HL-60 (cell line): Measurements from ENCODE around the gene SCRG1.

Experiments
- DNase-seq, 2 experiments: peaks; one replicate each; pipeline ENCODE4 v3.0.0-alpha.2; 2010 to 2020; ENCODE audit warnings: low read depth in 1 of 2, low spot score in 1 of 2
- H3K27ac ChIP-seq: fragments of 250-450 bp; sonication (Bioruptor Pico); replicated peaks from 2 replicates; pipeline ENCODE4 v1.5.1; 2020; ENCODE audit warnings: mild to moderate bottlenecking, moderate library complexity
- H3K27me3 ChIP-seq: fragments of 250-450 bp; sonication (Bioruptor Pico); 2 replicates; pipeline ENCODE4 v1.5.1; 2021; ENCODE audit warnings: mild to moderate bottlenecking, moderate library complexity; ENCODE audit not compliant: insufficient read depth, poor library complexity, severe bottlenecking
- H3K4me3 ChIP-seq: replicated peaks from 2 replicates; pipeline ENCODE4 v1.5.1; 2011; ENCODE audit warnings: mild to moderate bottlenecking, control low read depth, low read length; ENCODE audit not compliant: insufficient read depth
- CTCF ChIP-seq: IDR thresholded peaks from one replicate; pipeline ENCODE4 v1.5.1; 2011; ENCODE audit warnings: low read length, control low read depth, inconsistent platforms; ENCODE audit not compliant: insufficient read depth
- GABPA ChIP-seq: IDR thresholded peaks from 2 replicates; pipeline ENCODE4 v1.6.1; 2012; ENCODE audit warnings: low read depth
- POLR2AphosphoS5 ChIP-seq: IDR thresholded peaks from 2 replicates; pipeline ENCODE4 v1.6.1; 2012; ENCODE audit warnings: low read depth
- SPI1 ChIP-seq: IDR thresholded peaks from 2 replicates; pipeline ENCODE4 v1.6.1; 2012; ENCODE audit warnings: low read depth, mild to moderate bottlenecking, borderline replicate concordance
- TF ChIP-seq, protein P1 (sequence below): IDR thresholded peaks from 2 replicates; pipeline ENCODE4 v1.6.1; 2012; ENCODE audit warnings: low read depth; ENCODE audit not compliant: insufficient replicate concordance

The SCRG1 gene

DNA sequence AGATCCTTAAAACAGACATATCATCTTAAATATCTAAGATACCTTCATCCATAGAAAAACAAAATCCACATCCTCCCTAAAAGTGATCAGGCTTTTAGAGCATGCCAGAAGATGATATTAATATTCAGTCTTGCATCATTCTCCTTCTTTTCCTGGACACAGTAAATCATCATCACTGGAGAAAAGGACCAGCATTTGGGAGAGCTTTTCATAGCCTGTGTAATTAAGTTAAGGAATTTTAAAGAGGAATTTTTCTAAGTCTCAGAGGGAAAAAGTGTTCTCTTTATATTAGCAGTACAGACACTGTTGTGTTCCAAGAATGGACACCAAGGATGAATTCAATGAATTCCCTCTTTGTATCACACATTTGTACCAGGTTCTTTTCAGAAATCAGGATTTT lies 696 bp downstream of the SCRG1 start:
- TF ChIP-seq SPI1 (no peak), POLR2AphosphoS5 (no peak), CTCF (no peak), GABPA (no peak)
- TF ChIP-seq, protein P1, sequence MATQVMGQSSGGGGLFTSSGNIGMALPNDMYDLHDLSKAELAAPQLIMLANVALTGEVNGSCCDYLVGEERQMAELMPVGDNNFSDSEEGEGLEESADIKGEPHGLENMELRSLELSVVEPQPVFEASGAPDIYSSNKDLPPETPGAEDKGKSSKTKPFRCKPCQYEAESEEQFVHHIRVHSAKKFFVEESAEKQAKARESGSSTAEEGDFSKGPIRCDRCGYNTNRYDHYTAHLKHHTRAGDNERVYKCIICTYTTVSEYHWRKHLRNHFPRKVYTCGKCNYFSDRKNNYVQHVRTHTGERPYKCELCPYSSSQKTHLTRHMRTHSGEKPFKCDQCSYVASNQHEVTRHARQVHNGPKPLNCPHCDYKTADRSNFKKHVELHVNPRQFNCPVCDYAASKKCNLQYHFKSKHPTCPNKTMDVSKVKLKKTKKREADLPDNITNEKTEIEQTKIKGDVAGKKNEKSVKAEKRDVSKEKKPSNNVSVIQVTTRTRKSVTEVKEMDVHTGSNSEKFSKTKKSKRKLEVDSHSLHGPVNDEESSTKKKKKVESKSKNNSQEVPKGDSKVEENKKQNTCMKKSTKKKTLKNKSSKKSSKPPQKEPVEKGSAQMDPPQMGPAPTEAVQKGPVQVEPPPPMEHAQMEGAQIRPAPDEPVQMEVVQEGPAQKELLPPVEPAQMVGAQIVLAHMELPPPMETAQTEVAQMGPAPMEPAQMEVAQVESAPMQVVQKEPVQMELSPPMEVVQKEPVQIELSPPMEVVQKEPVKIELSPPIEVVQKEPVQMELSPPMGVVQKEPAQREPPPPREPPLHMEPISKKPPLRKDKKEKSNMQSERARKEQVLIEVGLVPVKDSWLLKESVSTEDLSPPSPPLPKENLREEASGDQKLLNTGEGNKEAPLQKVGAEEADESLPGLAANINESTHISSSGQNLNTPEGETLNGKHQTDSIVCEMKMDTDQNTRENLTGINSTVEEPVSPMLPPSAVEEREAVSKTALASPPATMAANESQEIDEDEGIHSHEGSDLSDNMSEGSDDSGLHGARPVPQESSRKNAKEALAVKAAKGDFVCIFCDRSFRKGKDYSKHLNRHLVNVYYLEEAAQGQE, result no peak

GRCh38 chr4:173397604-173398003 lies 1.3 kb downstream of the SCRG1 start:
- no peaks in the 10 kb centered on the region for H3K27me3 ChIP-seq
- no peak for DNase-seq
- no peak overlapping the region for H3K4me3 ChIP-seq
- no peak overlapping the region for H3K27ac ChIP-seq
- TF ChIP-seq CTCF (no peak), POLR2AphosphoS5 (no peak), SPI1 (no peak), GABPA (no peak)
- TF ChIP-seq, protein P1, result no peak

More for the DNA sequence above, 696 bp downstream of the SCRG1 start:
- H3K27ac ChIP-seq, result no peak overlapping the region
- no peak for DNase-seq
- H3K4me3 ChIP-seq, result no peak overlapping the region
- H3K27me3 ChIP-seq, result no peaks in the 10 kb centered on the region

GRCh38 chr4:173391701-173392100 lies 7.2 kb downstream of the SCRG1 start:
- H3K27ac ChIP-seq, result no peak overlapping the region
- no peaks in the 10 kb centered on the region for H3K27me3 ChIP-seq
- TF ChIP-seq, protein P1, result no peak
- TF ChIP-seq CTCF, result no peak
- TF ChIP-seq SPI1, result no peak; the same call in 1 of the 2 replicates
- no peak for TF ChIP-seq POLR2AphosphoS5
- no peak for TF ChIP-seq GABPA
- no peak overlapping the region for H3K4me3 ChIP-seq
- DNase-seq, result no peak
